ENCODE data around the gene CDON. TPM values are rescaled to one million over a fixed set of nuclear protein-coding genes. Genes with fewer than 3 reads are reported as not detected.
A peak's percentile ranks its signal among the peaks of the same experiment; 100 is the strongest.

The CDON gene
- total RNA-seq, 2 experiments from 2014 or later = 3.2 to 4.0 TPM

GRCh38 chr11:126076641-126077040, 14.0 kb upstream of the CDON start:
- CTCF ChIA-PET = interaction anchor here (1.7 kb wide), 1 partner anchor 8 kb away, joined by 5 read pairs; no protein-coding TSS in a partner anchor
- H3K4me3 Mint-ChIP-seq = no peak overlapping the region
- no peaks in the 10 kb centered on the region for H3K9me3 Mint-ChIP-seq
- TF ChIP-seq, protein P1, sequence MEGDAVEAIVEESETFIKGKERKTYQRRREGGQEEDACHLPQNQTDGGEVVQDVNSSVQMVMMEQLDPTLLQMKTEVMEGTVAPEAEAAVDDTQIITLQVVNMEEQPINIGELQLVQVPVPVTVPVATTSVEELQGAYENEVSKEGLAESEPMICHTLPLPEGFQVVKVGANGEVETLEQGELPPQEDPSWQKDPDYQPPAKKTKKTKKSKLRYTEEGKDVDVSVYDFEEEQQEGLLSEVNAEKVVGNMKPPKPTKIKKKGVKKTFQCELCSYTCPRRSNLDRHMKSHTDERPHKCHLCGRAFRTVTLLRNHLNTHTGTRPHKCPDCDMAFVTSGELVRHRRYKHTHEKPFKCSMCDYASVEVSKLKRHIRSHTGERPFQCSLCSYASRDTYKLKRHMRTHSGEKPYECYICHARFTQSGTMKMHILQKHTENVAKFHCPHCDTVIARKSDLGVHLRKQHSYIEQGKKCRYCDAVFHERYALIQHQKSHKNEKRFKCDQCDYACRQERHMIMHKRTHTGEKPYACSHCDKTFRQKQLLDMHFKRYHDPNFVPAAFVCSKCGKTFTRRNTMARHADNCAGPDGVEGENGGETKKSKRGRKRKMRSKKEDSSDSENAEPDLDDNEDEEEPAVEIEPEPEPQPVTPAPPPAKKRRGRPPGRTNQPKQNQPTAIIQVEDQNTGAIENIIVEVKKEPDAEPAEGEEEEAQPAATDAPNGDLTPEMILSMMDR (IDR thresholded peaks at IDR 0.05) = no peak
- intact Hi-C loops (cut with micrococcal nuclease) = no loop called here
- ATAC-seq (no peak), DNase-seq (no peak)
- H3K36me3 Mint-ChIP-seq (ENCODE audit: low read depth) = no peaks in the 10 kb centered on the region
- POLR2A ChIA-PET = no interaction called here
- H3K4me1 Mint-ChIP-seq (ENCODE audit: low read depth) = no peaks in the 10 kb centered on the region
- H3K27me3 Mint-ChIP-seq = peaks cover 2% of the 10 kb centered on the region
- no peak overlapping the region for H3K27ac Mint-ChIP-seq

GRCh38 chr11:126072801-126073594, 10.3 kb upstream of the CDON start:
- H3K4me3 Mint-ChIP-seq = no peak overlapping the region
- ChIA-PET CTCF (interaction anchor here (1.1 kb wide), 1 partner anchor 15 kb away, joined by 3 read pairs; no protein-coding TSS in a partner anchor), POLR2A (no interaction called here)
- H3K9me3 Mint-ChIP-seq = no peaks in the 10 kb centered on the region
- DNase-seq (no peak), ATAC-seq (no peak)
- H3K4me1 Mint-ChIP-seq (ENCODE audit: low read depth) = no peaks in the 10 kb centered on the region
- peaks cover 2% of the 10 kb centered on the region for H3K27me3 Mint-ChIP-seq
- H3K36me3 Mint-ChIP-seq (ENCODE audit: low read depth) = no peaks in the 10 kb centered on the region
- intact Hi-C loops (cut with micrococcal nuclease) = no loop called here
- no peak overlapping the region for H3K27ac Mint-ChIP-seq
- TF ChIP-seq, protein P1 (IDR thresholded peaks at IDR 0.05) = no peak

GRCh38 chr11:126072141-126072741, 9.6 kb upstream of the CDON start:
- Mint-ChIP-seq H3K36me3 (ENCODE audit: low read depth) (no peaks in the 10 kb centered on the region), H3K27ac (no peak overlapping the region), H3K4me3 (no peak overlapping the region), H3K27me3 (peaks cover 4% of the 10 kb centered on the region), H3K9me3 (no peaks in the 10 kb centered on the region), H3K4me1 (ENCODE audit: low read depth) (no peaks in the 10 kb centered on the region)
- ATAC-seq (no peak), DNase-seq (no peak)
- ChIA-PET CTCF (no interaction called here), POLR2A (no interaction called here)
- TF ChIP-seq, protein P1 (IDR thresholded peaks at IDR 0.05) = no peak
- intact Hi-C loops (cut with micrococcal nuclease) = no loop called here

- Mint-ChIP-seq H3K4me3 (peak overlapping the region; percentile 74), H3K9me3 (no peaks in the 10 kb centered on the region), H3K27me3 (peaks cover 29% of the 10 kb centered on the region), H3K27ac (no peak overlapping the region), H3K4me1 (ENCODE audit: low read depth) (peaks cover 6% of the 10 kb centered on the region), H3K36me3 (ENCODE audit: low read depth) (no peaks in the 10 kb centered on the region)
- DNase-seq = no peak
- TF ChIP-seq, protein P1 (IDR thresholded peaks at IDR 0.05) = no peak
- CTCF ChIA-PET = no interaction called here
- ATAC-seq = no peak
- intact Hi-C loops (cut with micrococcal nuclease) = no loop called here
- POLR2A ChIA-PET = no interaction called here
Measured at GRCh38 chr11:126063507-126063852, 814 bp upstream of the CDON start.
